Lower lobe of right lung (tissue), 2 donors: ENCODE results near the gene JCAD. TPM values are rescaled to one million over a fixed set of nuclear protein-coding genes. Genes with fewer than 3 reads are reported as not detected.

Experiments
- ATAC-seq, 2 donors: fragments of 200-7000 bp; cut with Tn5 transposase; one replicate each; pipeline ENCODE4 v1.9.1; 2020 to 2022; ENCODE audit warnings: mild to moderate bottlenecking in 2 of 2, moderate library complexity in 2 of 2
- DNase-seq: peaks from one replicate; pipeline ENCODE4 v3.0.0-alpha.2; 2020
- H3K27ac ChIP-seq: fragments of 200-600 bp; one replicate; pipeline ENCODE4 v1.8.0; 2022
- H3K27me3 ChIP-seq: fragments of 200-600 bp; one replicate; pipeline ENCODE4 v1.8.0; 2022; ENCODE audit warnings: low read depth
- H3K36me3 ChIP-seq: fragments of 200-600 bp; one replicate; pipeline ENCODE4 v1.8.0; 2022; ENCODE audit warnings: mild to moderate bottlenecking
- H3K4me1 ChIP-seq: fragments of 200-600 bp; one replicate; pipeline ENCODE4 v1.8.0; 2022
- H3K4me3 ChIP-seq: fragments of 200-600 bp; one replicate; pipeline ENCODE4 v1.8.0; 2022; ENCODE audit warnings: mild to moderate bottlenecking
- H3K9me3 ChIP-seq: fragments of 200-600 bp; one replicate; pipeline ENCODE4 v1.8.0; 2022
- CTCF ChIP-seq: fragments of 200-600 bp; IDR thresholded peaks from one replicate; pipeline ENCODE4 v1.8.0; 2022; ENCODE audit warnings: antibody characterized with exemption, mild to moderate bottlenecking
- intact Hi-C: fragments of 100-400 bp; cut with DNase I; formaldehyde crosslinking; loops from one replicate; pipeline ENCODE4 v1.11.0; 2022
- total RNA-seq: library from RNA; stranded (reverse); fragmentation: NEBNext Ultra II Directional; extraction: Animal tissue kit (Norgen Biotek cat#: 25700); gene quantifications from one replicate; pipeline ENCODE4 v1.2.1, GENCODE V29; 2021
- donor health status: DM: no; HTN: yes; CAD: no; lungs with severe emphysema.

The JCAD gene
- total RNA-seq, 1 donor from 2014 or later, result 101 TPM

GRCh38 chr10:30050411-30050810 lies 9.0 kb downstream of the JCAD start:
- Histone ChIP-seq H3K27ac (no peak overlapping the region), H3K4me1 (peaks cover 22% of the 10 kb centered on the region), H3K9me3 (no peaks in the 10 kb centered on the region), H3K27me3 (no peaks in the 10 kb centered on the region), H3K36me3 (peaks cover 20% of the 10 kb centered on the region), H3K4me3 (no peak overlapping the region)
- intact Hi-C loops, result no loop called here
- TF ChIP-seq CTCF, result no peak
- ATAC-seq, result no peak
- no peak for DNase-seq

GRCh38 chr10:30048768-30049517 lies 10.4 kb downstream of the JCAD start:
- H3K27me3 ChIP-seq, result no peaks in the 10 kb centered on the region
- no peaks in the 10 kb centered on the region for H3K9me3 ChIP-seq
- H3K36me3 ChIP-seq, result peaks cover 29% of the 10 kb centered on the region
- H3K4me3 ChIP-seq, result no peak overlapping the region
- intact Hi-C loops, result no loop called here
- ATAC-seq (peak; percentile 18 to 33), DNase-seq (no peak)
- peaks cover 29% of the 10 kb centered on the region for H3K4me1 ChIP-seq
- H3K27ac ChIP-seq, result peak overlapping the region; percentile 43
- no peak for TF ChIP-seq CTCF

- Histone ChIP-seq H3K9me3 (no peaks in the 10 kb centered on the region), H3K27ac (peak overlapping the region; percentile 43), H3K4me1 (peaks cover 38% of the 10 kb centered on the region), H3K27me3 (no peaks in the 10 kb centered on the region), H3K4me3 (no peak overlapping the region), H3K36me3 (peaks cover 30% of the 10 kb centered on the region)
- DNase-seq (no peak), ATAC-seq (no peak)
- no peak for TF ChIP-seq CTCF
- intact Hi-C loops, result no loop called here
These were observed 11.4 kb downstream of the JCAD start for GRCh38 chr10:30047924-30048531.

- Histone ChIP-seq H3K4me3 (no peak overlapping the region), H3K36me3 (peaks cover 31% of the 10 kb centered on the region), H3K27ac (no peak overlapping the region), H3K9me3 (no peaks in the 10 kb centered on the region), H3K4me1 (peaks cover 43% of the 10 kb centered on the region), H3K27me3 (no peaks in the 10 kb centered on the region)
- DNase-seq (no peak), ATAC-seq (no peak)
- intact Hi-C loops, result no loop called here
- no peak for TF ChIP-seq CTCF
These were observed 12.0 kb downstream of the JCAD start for GRCh38 chr10:30047430-30047829.

GRCh38 chr10:30046476-30046875 lies 12.9 kb downstream of the JCAD start:
- no peak for TF ChIP-seq CTCF
- Histone ChIP-seq H3K36me3 (peaks cover 34% of the 10 kb centered on the region), H3K9me3 (no peaks in the 10 kb centered on the region), H3K27ac (no peak overlapping the region), H3K4me1 (peaks cover 47% of the 10 kb centered on the region), H3K27me3 (no peaks in the 10 kb centered on the region), H3K4me3 (no peak overlapping the region)
- intact Hi-C loops, result no loop called here
- DNase-seq (no peak), ATAC-seq (no peak)
